ENCODE data around the gene NT5DC3.

NT5DC3 gene

DNA sequence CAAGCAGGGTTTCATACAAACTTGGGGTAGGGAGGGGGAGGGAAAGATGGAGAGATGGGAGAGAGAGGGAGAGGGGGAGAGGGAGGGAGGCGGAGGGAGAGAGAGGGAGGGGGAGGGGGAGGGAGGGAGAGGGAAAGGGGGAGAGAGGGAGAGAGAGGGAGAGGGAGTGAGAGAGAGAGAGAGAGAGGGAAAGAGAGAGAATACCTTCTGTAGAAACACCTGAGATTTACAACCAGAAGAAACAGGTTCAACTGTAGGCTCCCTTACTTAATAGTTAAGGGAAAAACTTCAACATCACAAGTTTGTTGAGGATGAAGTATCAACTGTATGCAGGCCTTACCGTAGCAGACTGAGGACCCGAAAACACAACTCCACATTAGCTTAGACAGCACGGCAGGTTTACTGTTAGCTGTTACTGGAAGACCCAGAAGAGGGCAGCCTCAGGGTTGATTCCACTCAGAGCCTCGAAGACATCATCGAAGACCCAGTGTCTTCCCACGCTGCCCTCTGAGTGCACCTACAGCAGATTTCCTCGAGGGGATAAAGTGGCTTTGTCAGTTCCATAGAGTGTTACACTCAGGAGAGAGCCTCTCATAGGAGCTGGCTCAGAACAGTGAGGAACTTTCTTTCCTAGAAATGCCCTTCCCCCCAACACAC, 72.4 kb downstream of the NT5DC3 start:
- TF ChIP-seq CTCF (IDR thresholded peaks at IDR 0.05; ENCODE audit: poor library complexity, severe bottlenecking), result peak; percentile 7
- Histone ChIP-seq H3K27me3 (ENCODE audit: insufficient read depth, poor library complexity, severe bottlenecking) (no peaks in the 10 kb centered on the region), H3K27ac (ENCODE audit: poor library complexity, severe bottlenecking) (no peak overlapping the region), H3K9me3 (ENCODE audit: severe bottlenecking) (no peaks in the 10 kb centered on the region), H3K4me1 (ENCODE audit: insufficient read depth, poor library complexity, severe bottlenecking) (no peaks in the 10 kb centered on the region), H3K4me3 (ENCODE audit: severe bottlenecking) (no peak overlapping the region), H3K36me3 (ENCODE audit: low read depth) (peaks cover 33% of the 10 kb centered on the region)
- ATAC-seq (ENCODE audit: low read depth) (peak; percentile 31; the same call in 2 of the 3 replicates), DNase-seq (ENCODE audit: low spot score) (no peak)

DNA sequence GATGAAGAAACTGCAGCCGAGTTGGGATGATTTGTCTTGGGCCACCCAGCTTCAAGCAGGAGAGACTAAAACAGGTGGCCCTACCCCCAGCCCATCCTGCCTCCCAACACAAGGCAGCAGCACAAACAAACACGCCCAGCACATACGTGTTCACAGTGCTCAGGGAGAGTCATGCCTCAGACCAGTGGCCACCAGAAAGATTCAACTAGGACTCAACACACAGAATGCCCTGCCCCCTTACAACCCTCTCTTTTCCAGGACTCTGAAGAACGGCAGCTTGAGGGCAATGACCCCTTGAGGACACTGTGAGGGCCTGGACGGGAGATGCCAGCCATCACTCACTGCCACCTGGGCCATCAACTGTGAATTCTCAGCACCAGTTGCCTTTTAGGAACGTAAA, 75.0 kb downstream of the NT5DC3 start:
- no peak for TF ChIP-seq CTCF (IDR thresholded peaks at IDR 0.05; ENCODE audit: poor library complexity, severe bottlenecking)
- Histone ChIP-seq H3K27me3 (ENCODE audit: insufficient read depth, poor library complexity, severe bottlenecking) (no peaks in the 10 kb centered on the region), H3K36me3 (ENCODE audit: low read depth) (peaks cover 34% of the 10 kb centered on the region), H3K27ac (ENCODE audit: poor library complexity, severe bottlenecking) (no peak overlapping the region), H3K4me1 (ENCODE audit: insufficient read depth, poor library complexity, severe bottlenecking) (no peaks in the 10 kb centered on the region), H3K4me3 (ENCODE audit: severe bottlenecking) (no peak overlapping the region), H3K9me3 (ENCODE audit: severe bottlenecking) (no peaks in the 10 kb centered on the region)
- DNase-seq (ENCODE audit: low spot score), result no peak
- ATAC-seq (ENCODE audit: low read depth), result no peak

DNA sequence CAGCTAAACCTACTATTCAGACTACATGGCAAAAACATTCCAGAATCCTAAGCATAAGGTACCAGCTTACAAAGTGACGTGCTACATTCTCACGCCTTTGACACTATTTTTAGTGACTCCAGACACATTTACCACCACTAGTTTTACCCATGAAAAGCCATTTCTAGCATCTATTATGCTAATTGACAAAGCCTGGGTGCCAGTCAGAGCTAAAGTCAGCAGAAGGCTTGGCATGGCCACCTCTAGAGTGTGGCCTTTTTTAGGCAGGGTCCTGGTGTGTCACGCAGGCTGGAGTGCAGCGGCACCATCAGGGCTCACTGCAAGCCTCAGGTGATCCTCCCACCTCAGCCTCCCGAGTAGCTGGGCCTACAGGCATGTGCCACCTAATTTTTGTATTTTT, 75.7 kb downstream of the NT5DC3 start:
- DNase-seq (ENCODE audit: low spot score) (no peak), ATAC-seq (ENCODE audit: low read depth) (no peak)
- Histone ChIP-seq H3K4me1 (ENCODE audit: insufficient read depth, poor library complexity, severe bottlenecking) (no peaks in the 10 kb centered on the region), H3K27me3 (ENCODE audit: insufficient read depth, poor library complexity, severe bottlenecking) (no peaks in the 10 kb centered on the region), H3K27ac (ENCODE audit: poor library complexity, severe bottlenecking) (no peak overlapping the region), H3K36me3 (ENCODE audit: low read depth) (peaks cover 27% of the 10 kb centered on the region), H3K9me3 (ENCODE audit: severe bottlenecking) (no peaks in the 10 kb centered on the region), H3K4me3 (ENCODE audit: severe bottlenecking) (no peak overlapping the region)
- TF ChIP-seq CTCF (IDR thresholded peaks at IDR 0.05; ENCODE audit: poor library complexity, severe bottlenecking), result no peak

DNA sequence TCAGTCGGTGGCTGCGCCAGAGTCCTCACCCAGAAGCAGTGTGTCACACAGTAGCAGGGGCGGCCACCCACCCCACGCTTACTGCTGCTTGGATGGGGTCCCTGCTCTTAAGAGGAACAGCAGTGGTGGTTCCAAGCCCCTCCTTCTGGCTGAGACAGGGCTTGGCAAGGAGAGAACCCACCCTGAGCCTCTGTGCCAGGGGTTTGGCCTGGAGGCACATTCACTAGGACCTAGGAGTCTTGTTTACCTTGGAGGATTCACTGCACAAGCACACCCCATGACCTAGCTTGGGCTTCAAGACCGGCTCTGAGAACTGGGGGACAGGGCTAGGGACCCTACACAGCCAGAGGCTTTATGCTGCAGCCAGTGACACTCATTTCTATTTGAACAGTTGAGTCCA, 78.6 kb downstream of the NT5DC3 start:
- no peak overlapping the region for H3K4me3 ChIP-seq (ENCODE audit: severe bottlenecking)
- H3K4me1 ChIP-seq (ENCODE audit: insufficient read depth, poor library complexity, severe bottlenecking), result no peaks in the 10 kb centered on the region
- H3K36me3 ChIP-seq (ENCODE audit: low read depth), result peaks cover 18% of the 10 kb centered on the region
- H3K9me3 ChIP-seq (ENCODE audit: severe bottlenecking), result no peaks in the 10 kb centered on the region
- no peak overlapping the region for H3K27ac ChIP-seq (ENCODE audit: poor library complexity, severe bottlenecking)
- no peaks in the 10 kb centered on the region for H3K27me3 ChIP-seq (ENCODE audit: insufficient read depth, poor library complexity, severe bottlenecking)
- ATAC-seq (ENCODE audit: low read depth) (no peak), DNase-seq (ENCODE audit: low spot score) (no peak)
- no peak for TF ChIP-seq CTCF (IDR thresholded peaks at IDR 0.05; ENCODE audit: poor library complexity, severe bottlenecking)

DNA sequence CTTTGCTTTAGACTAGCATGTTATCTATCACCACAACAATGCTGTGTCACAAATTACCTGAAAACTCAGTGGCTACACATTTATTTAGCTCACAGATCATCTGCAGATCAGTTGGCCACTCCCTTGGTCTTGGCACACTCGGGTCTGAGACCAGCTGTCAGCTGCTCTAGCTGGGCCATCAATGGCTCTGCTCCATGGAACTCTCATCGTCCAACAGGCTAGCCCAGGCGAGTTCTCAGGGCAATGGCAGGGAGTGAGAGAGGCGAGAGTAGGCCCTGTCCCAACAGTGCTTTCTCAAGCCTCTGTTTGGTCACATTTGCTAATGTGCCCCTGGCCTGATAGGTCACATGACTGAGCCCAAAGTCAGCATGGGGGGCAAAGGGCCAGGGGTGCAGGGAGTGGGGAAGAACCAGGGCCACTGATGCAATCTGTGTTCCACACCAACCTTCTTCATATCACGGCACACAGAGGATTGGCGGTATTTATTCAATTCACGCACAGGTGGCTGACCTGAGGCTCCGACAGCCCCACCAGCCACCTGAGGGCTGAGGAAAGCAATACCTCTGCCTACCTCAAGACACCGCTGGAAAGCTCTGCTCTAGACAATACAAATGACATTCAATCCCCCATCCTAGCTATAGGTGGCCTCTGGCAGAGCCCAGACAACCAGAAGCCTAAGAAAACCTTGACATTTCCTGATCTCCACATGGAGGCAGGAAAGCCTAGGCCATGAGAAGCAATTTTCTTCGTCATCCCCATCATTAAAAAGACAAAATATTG, 82.5 kb downstream of the NT5DC3 start:
- Histone ChIP-seq H3K9me3 (ENCODE audit: severe bottlenecking) (no peaks in the 10 kb centered on the region), H3K4me3 (ENCODE audit: severe bottlenecking) (no peak overlapping the region), H3K27ac (ENCODE audit: poor library complexity, severe bottlenecking) (no peak overlapping the region), H3K4me1 (ENCODE audit: insufficient read depth, poor library complexity, severe bottlenecking) (no peaks in the 10 kb centered on the region), H3K27me3 (ENCODE audit: insufficient read depth, poor library complexity, severe bottlenecking) (no peaks in the 10 kb centered on the region), H3K36me3 (ENCODE audit: low read depth) (0 out of 2 replicates have a peak, but pooled peaks cover 3% of the 10 kb centered on the region)
- DNase-seq (ENCODE audit: low spot score), result no peak
- no peak for ATAC-seq (ENCODE audit: low read depth)
- no peak for TF ChIP-seq CTCF (IDR thresholded peaks at IDR 0.05; ENCODE audit: poor library complexity, severe bottlenecking)

Data from RWPE2 (cell line).